PC-3 (cell line): ENCODE measurements around the gene AREL1.

Experiments used
- EZH2 ChIP-seq: fragments of 300-600 bp; sonication (generic); IDR thresholded peaks from one replicate; pipeline ENCODE4 v1.6.1; 2017; ENCODE audit warnings: antibody characterized with exemption, mild to moderate bottlenecking, low read length; ENCODE audit not compliant: unreplicated experiment
- TF ChIP-seq, protein P1 (sequence below): fragments of 300-600 bp; sonication (generic); conservative IDR thresholded peaks from 2 replicates; pipeline ENCODE4 v1.5.1; 2017; ENCODE audit warnings: antibody characterized with exemption, low read depth, mild to moderate bottlenecking, low read length

DNA sequence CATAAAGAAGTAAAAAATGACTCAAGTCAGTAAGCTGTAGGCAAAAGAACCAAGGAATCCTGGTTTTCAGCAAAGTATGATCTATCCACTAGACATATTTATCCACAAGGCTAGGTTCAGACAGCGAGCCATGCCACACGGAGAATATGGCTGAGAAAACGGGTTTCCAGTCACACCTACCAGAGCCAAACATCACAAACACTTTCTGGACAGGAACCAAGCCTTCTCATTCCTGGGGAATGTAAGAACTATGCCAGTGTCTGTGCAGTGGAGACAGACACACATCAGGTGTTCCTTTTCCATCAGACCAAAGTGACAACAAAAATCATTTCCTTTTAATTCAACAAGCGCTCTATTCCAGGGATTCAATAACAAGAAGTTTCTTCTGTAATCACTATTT, 41.1 kb downstream of the AREL1 start:
- TF ChIP-seq, protein P1, sequence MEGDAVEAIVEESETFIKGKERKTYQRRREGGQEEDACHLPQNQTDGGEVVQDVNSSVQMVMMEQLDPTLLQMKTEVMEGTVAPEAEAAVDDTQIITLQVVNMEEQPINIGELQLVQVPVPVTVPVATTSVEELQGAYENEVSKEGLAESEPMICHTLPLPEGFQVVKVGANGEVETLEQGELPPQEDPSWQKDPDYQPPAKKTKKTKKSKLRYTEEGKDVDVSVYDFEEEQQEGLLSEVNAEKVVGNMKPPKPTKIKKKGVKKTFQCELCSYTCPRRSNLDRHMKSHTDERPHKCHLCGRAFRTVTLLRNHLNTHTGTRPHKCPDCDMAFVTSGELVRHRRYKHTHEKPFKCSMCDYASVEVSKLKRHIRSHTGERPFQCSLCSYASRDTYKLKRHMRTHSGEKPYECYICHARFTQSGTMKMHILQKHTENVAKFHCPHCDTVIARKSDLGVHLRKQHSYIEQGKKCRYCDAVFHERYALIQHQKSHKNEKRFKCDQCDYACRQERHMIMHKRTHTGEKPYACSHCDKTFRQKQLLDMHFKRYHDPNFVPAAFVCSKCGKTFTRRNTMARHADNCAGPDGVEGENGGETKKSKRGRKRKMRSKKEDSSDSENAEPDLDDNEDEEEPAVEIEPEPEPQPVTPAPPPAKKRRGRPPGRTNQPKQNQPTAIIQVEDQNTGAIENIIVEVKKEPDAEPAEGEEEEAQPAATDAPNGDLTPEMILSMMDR = no peak
- no peak for TF ChIP-seq EZH2
